ENCODE measurements around the gene GON7.

GRCh38 chr14:93212432-93212831, 5.6 kb upstream of the GON7 start:
- TF ChIP-seq CTCF (IDR thresholded peaks at IDR 0.05) (no peak), EZH2phosphoT487 (IDR thresholded peaks at IDR 0.05) (no peak)
